DND-41 (cell line): ENCODE results near the gene KCNMA1.

Experiments
- ATAC-seq: fragments of 200-7000 bp; cut with Tn5 transposase; 3 replicates; pipeline ENCODE4 v1.9.1; 2021; ENCODE audit warnings: low read depth; ENCODE audit not compliant: insufficient read depth
- DNase-seq: peaks from one replicate; pipeline ENCODE4 v3.0.0-alpha.2; 2020
- H2AFZ ChIP-seq: 2 replicates; pipeline ENCODE4 v1.6.0; 2012; ENCODE audit warnings: low read depth, low read length
- H3K27ac ChIP-seq: 2 replicates; pipeline ENCODE4 v1.5.1; 2012; ENCODE audit warnings: low read length, inconsistent platforms
- H3K27me3 ChIP-seq: fragments of 200-600 bp; sonication (generic); 2 replicates; pipeline ENCODE4 v1.6.0; 2012; ENCODE audit warnings: low read length, mild to moderate bottlenecking, inconsistent platforms; ENCODE audit not compliant: insufficient read depth, poor library complexity
- H3K36me3 ChIP-seq: 2 replicates; pipeline ENCODE4 v1.5.1; 2012; ENCODE audit warnings: low read length, inconsistent platforms; ENCODE audit not compliant: insufficient read depth
- H3K4me1 ChIP-seq: 2 replicates; pipeline ENCODE4 v1.5.1; 2012; ENCODE audit warnings: mild to moderate bottlenecking, low read length; ENCODE audit not compliant: insufficient read depth
- H3K4me2 ChIP-seq: 2 replicates; pipeline ENCODE4 v1.6.0; 2012; ENCODE audit warnings: mild to moderate bottlenecking, moderate library complexity, low read length, inconsistent platforms; ENCODE audit not compliant: insufficient read depth
- H3K4me3 ChIP-seq, 2 experiments: fragments of 200-600 bp in 1 of 2; shearing (Covaris generic) in 1 of 2; 2 replicates each; pipeline ENCODE4 v1.5.1; 2012 to 2016; ENCODE audit warnings: inconsistent platforms in 2 of 2, low read length in 2 of 2, mild to moderate bottlenecking in 2 of 2, low read depth in 1 of 2, moderate library complexity in 1 of 2
- H3K79me2 ChIP-seq: 2 replicates; pipeline ENCODE4 v1.6.0; 2012; ENCODE audit warnings: low read length, inconsistent platforms; ENCODE audit not compliant: insufficient read depth
- H3K9ac ChIP-seq: 2 replicates; pipeline ENCODE4 v1.6.0; 2012; ENCODE audit warnings: low read depth, mild to moderate bottlenecking, inconsistent platforms, low read length, moderate library complexity
- H3K9me3 ChIP-seq: 2 replicates; pipeline ENCODE4 v1.5.1; 2012; ENCODE audit warnings: low read length, moderate library complexity, mild to moderate bottlenecking, inconsistent platforms; ENCODE audit not compliant: insufficient read depth, severe bottlenecking
- H4K20me1 ChIP-seq: 2 replicates; pipeline ENCODE4 v1.6.0; 2012; ENCODE audit warnings: low read length; ENCODE audit not compliant: insufficient read depth
- EZH2 ChIP-seq: IDR thresholded peaks from 3 replicates; pipeline ENCODE4 v1.6.1; 2012; ENCODE audit warnings: borderline replicate concordance, low read depth, mild to moderate bottlenecking, moderate library complexity, low read length, inconsistent platforms; ENCODE audit not compliant: severe bottlenecking
- TF ChIP-seq, protein P1 (sequence below): IDR thresholded peaks from 2 replicates; pipeline ENCODE4 v1.5.1; 2012; ENCODE audit warnings: borderline replicate concordance, low read length, moderate library complexity, mild to moderate bottlenecking; ENCODE audit not compliant: poor library complexity, severe bottlenecking; ENCODE audit errors: extremely low read depth

KCNMA1 gene

DNA sequence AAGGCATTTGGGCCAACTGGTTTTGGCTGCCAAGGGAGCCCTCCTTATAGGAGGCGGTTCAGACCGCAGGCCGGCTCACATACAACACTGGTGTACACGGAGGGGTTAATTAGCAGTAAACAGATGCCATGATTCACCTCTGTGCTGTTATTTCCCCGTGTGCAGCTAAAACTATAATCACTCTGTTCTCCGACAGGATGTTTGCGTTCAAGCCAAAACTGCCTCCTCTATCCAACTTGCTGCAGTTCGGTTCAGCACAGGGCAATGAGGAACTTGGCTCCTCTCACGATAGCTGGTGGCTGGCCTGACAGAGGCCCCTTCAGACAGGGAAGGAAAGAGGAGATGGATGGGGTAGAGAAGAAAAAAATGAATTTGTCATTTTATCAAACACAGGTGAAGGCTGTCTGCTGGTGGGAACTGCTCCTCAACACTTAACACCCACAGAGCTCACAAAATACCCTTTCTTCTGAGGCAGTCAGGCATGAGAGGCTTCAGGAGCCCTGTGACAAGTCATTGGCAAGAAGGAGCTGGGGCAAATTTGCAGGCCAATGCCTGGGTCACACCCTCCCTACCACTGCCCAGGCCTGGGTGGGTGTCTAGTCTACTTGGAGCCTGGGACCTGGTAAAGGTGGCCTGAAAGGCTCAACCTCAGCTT is 24.0 kb downstream of the KCNMA1 start:
- DNase-seq (no peak), ATAC-seq (no peak)
- Histone ChIP-seq H3K27me3 (peaks cover 3% of the 10 kb centered on the region), H3K4me2 (no peak overlapping the region), H4K20me1 (no peaks in the 10 kb centered on the region), H3K9me3 (no peaks in the 10 kb centered on the region), H3K4me3 (no peak overlapping the region), H3K79me2 (no peaks in the 10 kb centered on the region), H3K36me3 (no peaks in the 10 kb centered on the region), H3K27ac (no peak overlapping the region), H3K9ac (no peak overlapping the region), H2AFZ (no peak overlapping the region), H3K4me1 (no peaks in the 10 kb centered on the region)
- TF ChIP-seq, protein P1, sequence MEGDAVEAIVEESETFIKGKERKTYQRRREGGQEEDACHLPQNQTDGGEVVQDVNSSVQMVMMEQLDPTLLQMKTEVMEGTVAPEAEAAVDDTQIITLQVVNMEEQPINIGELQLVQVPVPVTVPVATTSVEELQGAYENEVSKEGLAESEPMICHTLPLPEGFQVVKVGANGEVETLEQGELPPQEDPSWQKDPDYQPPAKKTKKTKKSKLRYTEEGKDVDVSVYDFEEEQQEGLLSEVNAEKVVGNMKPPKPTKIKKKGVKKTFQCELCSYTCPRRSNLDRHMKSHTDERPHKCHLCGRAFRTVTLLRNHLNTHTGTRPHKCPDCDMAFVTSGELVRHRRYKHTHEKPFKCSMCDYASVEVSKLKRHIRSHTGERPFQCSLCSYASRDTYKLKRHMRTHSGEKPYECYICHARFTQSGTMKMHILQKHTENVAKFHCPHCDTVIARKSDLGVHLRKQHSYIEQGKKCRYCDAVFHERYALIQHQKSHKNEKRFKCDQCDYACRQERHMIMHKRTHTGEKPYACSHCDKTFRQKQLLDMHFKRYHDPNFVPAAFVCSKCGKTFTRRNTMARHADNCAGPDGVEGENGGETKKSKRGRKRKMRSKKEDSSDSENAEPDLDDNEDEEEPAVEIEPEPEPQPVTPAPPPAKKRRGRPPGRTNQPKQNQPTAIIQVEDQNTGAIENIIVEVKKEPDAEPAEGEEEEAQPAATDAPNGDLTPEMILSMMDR: no peak
- TF ChIP-seq EZH2: no peak

DNA sequence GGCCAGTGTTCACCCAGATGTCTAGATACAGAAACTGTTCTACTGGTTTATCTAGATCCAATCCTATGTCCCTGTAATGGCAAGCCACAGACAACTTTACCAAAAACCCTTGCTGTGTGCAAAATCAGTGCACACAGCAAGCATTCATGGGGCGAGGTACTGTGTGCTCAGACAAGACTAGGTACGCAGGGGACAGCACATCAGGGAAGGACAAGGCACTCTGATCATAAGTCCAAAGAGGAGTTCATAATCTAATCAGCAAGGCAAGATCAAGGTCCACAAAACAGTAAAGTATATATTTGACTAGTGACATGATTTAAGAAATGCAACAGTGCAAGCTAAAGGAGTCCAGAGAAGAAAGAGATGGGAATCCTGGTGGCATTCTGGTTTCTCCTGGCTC is 25.9 kb downstream of the KCNMA1 start:
- no peaks in the 10 kb centered on the region for H4K20me1 ChIP-seq
- peaks cover 3% of the 10 kb centered on the region for H3K27me3 ChIP-seq
- TF ChIP-seq, protein P1: no peak
- TF ChIP-seq EZH2: no peak
- H3K79me2 ChIP-seq: no peaks in the 10 kb centered on the region
- no peak overlapping the region for H3K4me2 ChIP-seq
- no peaks in the 10 kb centered on the region for H3K9me3 ChIP-seq
- H3K9ac ChIP-seq: no peak overlapping the region
- DNase-seq (no peak), ATAC-seq (no peak)
- H3K27ac ChIP-seq: no peak overlapping the region
- no peak overlapping the region for H3K4me3 ChIP-seq
- no peaks in the 10 kb centered on the region for H3K4me1 ChIP-seq
- no peaks in the 10 kb centered on the region for H3K36me3 ChIP-seq
- H2AFZ ChIP-seq: no peak overlapping the region

DNA sequence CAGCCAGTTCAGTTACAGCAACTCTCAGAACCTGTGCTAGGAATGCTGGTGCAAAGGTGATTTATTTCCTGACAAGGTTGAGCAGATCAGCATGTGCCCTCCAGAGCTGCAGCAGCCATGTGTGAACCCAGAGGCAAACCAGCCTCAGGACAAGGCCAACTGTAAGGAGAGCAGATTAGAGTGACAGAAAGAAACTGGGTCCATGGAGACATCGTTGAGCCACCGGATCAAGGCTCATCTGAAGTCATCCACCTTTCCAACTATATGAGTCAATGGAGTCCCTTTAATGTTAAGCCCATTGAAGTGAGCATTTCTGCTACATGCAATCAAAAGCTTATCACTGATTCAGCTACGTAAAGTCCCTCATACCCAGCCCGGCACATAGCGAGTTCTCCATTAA is 26.4 kb downstream of the KCNMA1 start:
- Histone ChIP-seq H2AFZ (no peak overlapping the region), H3K27ac (no peak overlapping the region), H4K20me1 (no peaks in the 10 kb centered on the region), H3K4me3 (no peak overlapping the region), H3K79me2 (no peaks in the 10 kb centered on the region), H3K4me1 (no peaks in the 10 kb centered on the region), H3K9ac (no peak overlapping the region), H3K36me3 (no peaks in the 10 kb centered on the region), H3K4me2 (no peak overlapping the region), H3K9me3 (no peaks in the 10 kb centered on the region), H3K27me3 (peaks cover 3% of the 10 kb centered on the region)
- DNase-seq (no peak), ATAC-seq (no peak)
- TF ChIP-seq EZH2: no peak

DNA sequence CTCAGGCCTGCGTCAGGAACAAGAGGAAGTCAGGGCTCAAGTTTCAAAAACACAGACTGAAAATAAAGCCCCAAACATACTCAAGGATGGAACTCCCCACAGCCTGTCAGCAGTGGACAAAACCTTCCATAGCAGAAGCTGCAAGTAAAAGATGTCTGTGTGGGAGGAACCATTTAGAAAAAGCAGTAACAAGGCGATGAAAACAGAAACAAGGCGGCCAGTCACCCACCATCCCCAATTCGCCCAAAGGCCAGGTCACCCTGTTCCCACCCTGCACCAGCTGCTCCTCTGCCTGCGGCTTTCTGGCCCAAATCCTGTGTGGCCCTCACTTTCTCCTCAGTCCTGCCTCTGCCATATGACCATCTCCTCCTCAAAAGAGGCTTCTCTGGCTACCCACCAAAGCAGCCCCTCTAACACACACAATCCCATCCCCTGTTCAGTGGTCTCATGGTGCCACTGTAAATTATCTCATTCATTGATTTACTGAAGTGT is 27.8 kb downstream of the KCNMA1 start:
- Histone ChIP-seq H2AFZ (no peak overlapping the region), H3K27me3 (no peaks in the 10 kb centered on the region), H3K36me3 (no peaks in the 10 kb centered on the region), H3K4me1 (no peaks in the 10 kb centered on the region), H3K9ac (no peak overlapping the region), H3K27ac (no peak overlapping the region), H4K20me1 (no peaks in the 10 kb centered on the region), H3K4me3 (no peak overlapping the region), H3K79me2 (no peaks in the 10 kb centered on the region), H3K4me2 (no peak overlapping the region), H3K9me3 (no peaks in the 10 kb centered on the region)
- no peak for TF ChIP-seq EZH2
- TF ChIP-seq, protein P1: no peak
- DNase-seq (no peak), ATAC-seq (no peak)
